Liver (tissue), 9 donors: ENCODE results near the gene IL21. TPM values are rescaled to one million over a fixed set of nuclear protein-coding genes. Genes with fewer than 3 reads are reported as not detected.

Experiments used
- DNase-seq: peaks from one replicate; pipeline ENCODE4 v3.0.0-alpha.2; 2017; ENCODE audit warnings: low spot score
- H3K27ac ChIP-seq, 2 donors: one replicate each; pipeline ENCODE4 v1.7.0; 2013; ENCODE audit warnings: inconsistent platforms in 2 of 2, low read length in 2 of 2, control low read depth in 1 of 2, low read depth in 1 of 2, mild to moderate bottlenecking in 1 of 2
- H3K27me3 ChIP-seq, 4 donors: one replicate each; pipeline versions ENCODE4 v1.6.1 to v1.7.0; 2013; ENCODE audit warnings: low read length in 3 of 4, inconsistent platforms in 1 of 4, mild to moderate bottlenecking in 1 of 4, moderate library complexity in 1 of 4; ENCODE audit not compliant: control insufficient read depth in 4 of 4, insufficient read depth in 4 of 4
- H3K36me3 ChIP-seq, 4 donors: one replicate each; pipeline versions ENCODE4 v1.6.1 to v1.7.0; 2013; ENCODE audit warnings: low read length in 3 of 4, mild to moderate bottlenecking in 3 of 4, low read depth in 1 of 4, moderate library complexity in 1 of 4; ENCODE audit not compliant: control insufficient read depth in 4 of 4, insufficient read depth in 3 of 4
- H3K4me1 ChIP-seq, 4 donors: one replicate each; pipeline versions ENCODE4 v1.6.1 to v1.7.0; 2013; ENCODE audit warnings: low read length in 3 of 4, mild to moderate bottlenecking in 3 of 4, moderate library complexity in 1 of 4; ENCODE audit not compliant: control insufficient read depth in 4 of 4, insufficient read depth in 4 of 4
- H3K4me3 ChIP-seq, 3 donors: one replicate each; pipeline versions ENCODE4 v1.6.1 to v1.7.0; 2013; ENCODE audit warnings: low read length in 3 of 3, control low read depth in 1 of 3, low read depth in 1 of 3, mild to moderate bottlenecking in 1 of 3
- H3K9ac ChIP-seq, 2 donors: one replicate each; pipeline ENCODE4 v1.7.0; 2013; ENCODE audit warnings: low read length in 2 of 2, mild to moderate bottlenecking in 2 of 2, moderate library complexity in 2 of 2, control low read depth in 1 of 2, low read depth in 1 of 2
- H3K9me3 ChIP-seq, 4 donors: one replicate each; pipeline versions ENCODE4 v1.6.1 to v1.7.0; 2013; ENCODE audit warnings: low read length in 3 of 4; ENCODE audit not compliant: control insufficient read depth in 4 of 4
- CTCF ChIP-seq: fragments of 150-350 bp; IDR thresholded peaks from 2 replicates; pipeline ENCODE4 v1.5.1; 2017; ENCODE audit warnings: improper control_type of control experiment, low read depth, low read length; ENCODE audit not compliant: missing input control
- EGR1 ChIP-seq, 2 donors: IDR thresholded peaks; 2 replicates each; pipeline ENCODE4 v1.6.1; 2016 to 2018; ENCODE audit warnings: antibody characterized with exemption in 2 of 2, low read depth in 2 of 2
- FOXA1 ChIP-seq: IDR thresholded peaks from 2 replicates; pipeline ENCODE4 v1.6.1; 2016; ENCODE audit warnings: antibody characterized with exemption
- FOXA2 ChIP-seq: IDR thresholded peaks from 2 replicates; pipeline ENCODE4 v1.6.1; 2016; ENCODE audit warnings: antibody characterized with exemption
- GABPA ChIP-seq, 2 donors: IDR thresholded peaks in 1 of 2; conservative IDR thresholded peaks in 1 of 2; 2 replicates each; pipeline ENCODE4 v1.6.1; 2016; ENCODE audit warnings: antibody characterized with exemption in 2 of 2, mild to moderate bottlenecking in 1 of 2, moderate library complexity in 1 of 2
- HNF4A ChIP-seq, 2 donors: conservative IDR thresholded peaks; 2 replicates each; pipeline ENCODE4 v1.6.1; 2016; ENCODE audit warnings: antibody characterized with exemption in 2 of 2, mild to moderate bottlenecking in 2 of 2
- HNF4G ChIP-seq: IDR thresholded peaks from 2 replicates; pipeline ENCODE4 v1.6.1; 2016; ENCODE audit warnings: antibody characterized with exemption
- JUND ChIP-seq, 2 donors: IDR thresholded peaks; 2 replicates each; pipeline ENCODE4 v1.6.1; 2016; ENCODE audit warnings: antibody characterized with exemption in 2 of 2
- NR2F2 ChIP-seq: IDR thresholded peaks from 2 replicates; pipeline ENCODE4 v1.6.1; 2016; ENCODE audit warnings: antibody characterized with exemption
- RAD21 ChIP-seq, 2 donors: IDR thresholded peaks; 2 replicates each; pipeline ENCODE4 v1.6.1; 2016; ENCODE audit warnings: antibody characterized with exemption in 2 of 2, mild to moderate bottlenecking in 2 of 2
- RXRA ChIP-seq, 2 donors: IDR thresholded peaks; 2 replicates each; pipeline ENCODE4 v1.6.1; 2017 to 2018; ENCODE audit warnings: antibody characterized with exemption in 2 of 2, mild to moderate bottlenecking in 1 of 2
- SP1 ChIP-seq: IDR thresholded peaks from 2 replicates; pipeline ENCODE4 v1.6.1; 2018; ENCODE audit warnings: antibody characterized with exemption, mild to moderate bottlenecking
- TAF1 ChIP-seq: conservative IDR thresholded peaks from 2 replicates; pipeline ENCODE4 v1.6.1; 2016; ENCODE audit warnings: antibody characterized with exemption, mild to moderate bottlenecking
- YY1 ChIP-seq: IDR thresholded peaks from 2 replicates; pipeline ENCODE4 v1.6.1; 2016; ENCODE audit warnings: antibody characterized with exemption, mild to moderate bottlenecking
- ZBTB33 ChIP-seq: IDR thresholded peaks from 2 replicates; pipeline ENCODE4 v1.6.1; 2016; ENCODE audit warnings: antibody characterized with exemption
- WGBS: extraction: QIAGEN DNeasy Blood & Tissue Kit; methylation state at CpG from one replicate; pipeline ENCODE4 v1.1.7; 2013; 5-methylcytosine and 5-hydroxymethylcytosine counted together
- polyA plus RNA-seq, 2 donors: library from polyadenylated mRNA; stranded (reverse) in 1 of 2; unstranded in 1 of 2; fragments of 200-250 nt in 1 of 2; fragments of >200 nt in 1 of 2; fragmentation: Nextera tagmentation in 1 of 2; extraction: Ambion mirVana in 1 of 2; gene quantifications; one replicate each; pipeline versions ENCODE4 v1.2.1 to v1.2.3, GENCODE V29; 2013 to 2015
- total RNA-seq, 2 donors: library from RNA; depleted of rRNA; stranded (reverse); fragments of >200 nt; gene quantifications; one replicate each; pipeline ENCODE4 v1.2.3, GENCODE V29; 2014
- TF ChIP-seq, protein P1 (sequence below): IDR thresholded peaks from 2 replicates; pipeline ENCODE4 v1.6.1; 2016; ENCODE audit warnings: antibody characterized with exemption, mild to moderate bottlenecking
- TF ChIP-seq, protein P2 (sequence below): IDR thresholded peaks from 2 replicates; pipeline ENCODE4 v1.6.1; 2016; ENCODE audit warnings: antibody characterized with exemption
- TF ChIP-seq, protein P3 (sequence below): IDR thresholded peaks from 2 replicates; pipeline ENCODE4 v1.6.1; 2016; ENCODE audit warnings: antibody characterized with exemption
- donor health status: healthy.
- donor health status: healthy.
- donor health status: healthy.
- donor health status: healthy.
- donor health status: healthy.

The IL21 gene
- total and polyA plus RNA-seq, 4 donors: not detected

DNA sequence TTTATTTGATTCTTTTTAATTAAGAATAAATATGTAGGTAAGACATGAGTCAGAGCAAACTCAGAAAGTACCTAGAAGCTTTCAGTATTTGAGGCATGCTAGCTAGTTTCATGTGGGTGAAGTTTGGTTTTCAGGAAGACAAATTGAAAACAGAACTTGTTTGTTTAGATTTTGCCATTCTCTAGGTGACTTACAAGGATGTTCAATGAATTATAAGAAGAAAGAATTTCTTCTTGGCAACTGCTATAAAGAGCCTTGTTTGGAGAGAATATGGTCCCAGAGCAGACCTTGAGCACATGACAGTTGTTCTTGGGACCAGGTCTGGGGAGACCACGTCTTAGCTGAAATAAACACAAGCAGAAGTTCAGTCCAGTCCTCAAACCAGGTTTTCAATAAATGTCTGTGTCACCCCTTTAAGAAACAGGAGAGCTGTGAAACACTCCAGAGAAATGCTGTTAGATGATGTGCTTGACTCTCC is 38.0 kb upstream of the IL21 start:
- WGBS: 69% methylated on average over 1 of the region's 1 CpG
- no peak for DNase-seq
- Histone ChIP-seq H3K27ac (no peak overlapping the region), H3K4me3 (no peak overlapping the region), H3K9ac (no peak overlapping the region), H3K36me3 (no peaks in the 10 kb centered on the region), H3K27me3 (peaks cover 0 to 6% (median 0%) of the 10 kb centered on the region in 4 donors), H3K4me1 (no peaks in the 10 kb centered on the region), H3K9me3 (no peaks in the 10 kb centered on the region)
- TF ChIP-seq, protein P1, sequence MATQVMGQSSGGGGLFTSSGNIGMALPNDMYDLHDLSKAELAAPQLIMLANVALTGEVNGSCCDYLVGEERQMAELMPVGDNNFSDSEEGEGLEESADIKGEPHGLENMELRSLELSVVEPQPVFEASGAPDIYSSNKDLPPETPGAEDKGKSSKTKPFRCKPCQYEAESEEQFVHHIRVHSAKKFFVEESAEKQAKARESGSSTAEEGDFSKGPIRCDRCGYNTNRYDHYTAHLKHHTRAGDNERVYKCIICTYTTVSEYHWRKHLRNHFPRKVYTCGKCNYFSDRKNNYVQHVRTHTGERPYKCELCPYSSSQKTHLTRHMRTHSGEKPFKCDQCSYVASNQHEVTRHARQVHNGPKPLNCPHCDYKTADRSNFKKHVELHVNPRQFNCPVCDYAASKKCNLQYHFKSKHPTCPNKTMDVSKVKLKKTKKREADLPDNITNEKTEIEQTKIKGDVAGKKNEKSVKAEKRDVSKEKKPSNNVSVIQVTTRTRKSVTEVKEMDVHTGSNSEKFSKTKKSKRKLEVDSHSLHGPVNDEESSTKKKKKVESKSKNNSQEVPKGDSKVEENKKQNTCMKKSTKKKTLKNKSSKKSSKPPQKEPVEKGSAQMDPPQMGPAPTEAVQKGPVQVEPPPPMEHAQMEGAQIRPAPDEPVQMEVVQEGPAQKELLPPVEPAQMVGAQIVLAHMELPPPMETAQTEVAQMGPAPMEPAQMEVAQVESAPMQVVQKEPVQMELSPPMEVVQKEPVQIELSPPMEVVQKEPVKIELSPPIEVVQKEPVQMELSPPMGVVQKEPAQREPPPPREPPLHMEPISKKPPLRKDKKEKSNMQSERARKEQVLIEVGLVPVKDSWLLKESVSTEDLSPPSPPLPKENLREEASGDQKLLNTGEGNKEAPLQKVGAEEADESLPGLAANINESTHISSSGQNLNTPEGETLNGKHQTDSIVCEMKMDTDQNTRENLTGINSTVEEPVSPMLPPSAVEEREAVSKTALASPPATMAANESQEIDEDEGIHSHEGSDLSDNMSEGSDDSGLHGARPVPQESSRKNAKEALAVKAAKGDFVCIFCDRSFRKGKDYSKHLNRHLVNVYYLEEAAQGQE: no peak

DNA sequence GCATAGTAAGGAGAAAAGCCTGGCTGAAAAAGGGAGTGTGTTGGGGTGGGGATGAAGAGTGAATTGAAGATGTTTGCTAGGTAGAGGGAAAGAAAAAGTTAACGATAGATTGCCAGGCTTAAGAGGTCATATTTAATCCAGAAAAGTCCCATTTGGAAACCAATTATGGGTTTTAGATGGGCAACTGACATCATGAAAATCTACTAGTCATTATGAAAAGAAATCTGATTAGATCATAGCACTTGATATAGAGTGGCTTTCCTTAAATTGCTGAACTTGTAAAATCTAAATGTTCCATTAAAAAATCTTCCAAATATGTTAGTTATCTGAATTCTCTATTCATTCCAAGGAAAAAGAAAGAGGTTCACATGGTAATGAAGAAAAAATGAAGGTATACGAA is 37.5 kb upstream of the IL21 start:
- TF ChIP-seq, protein P2, sequence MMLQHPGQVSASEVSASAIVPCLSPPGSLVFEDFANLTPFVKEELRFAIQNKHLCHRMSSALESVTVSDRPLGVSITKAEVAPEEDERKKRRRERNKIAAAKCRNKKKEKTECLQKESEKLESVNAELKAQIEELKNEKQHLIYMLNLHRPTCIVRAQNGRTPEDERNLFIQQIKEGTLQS: no peak
- TF ChIP-seq HNF4A (conservative IDR thresholded peaks at IDR 0.05) (no peak), FOXA1 (no peak), EGR1 (IDR thresholded peaks at IDR 0.05; ENCODE audit: low read depth in 2 of 2) (no peak), RXRA (IDR thresholded peaks at IDR 0.05) (no peak), SP1 (no peak), NR2F2 (no peak), TAF1 (no peak), ZBTB33 (no peak), CTCF (no peak), HNF4G (no peak), RAD21 (IDR thresholded peaks at IDR 0.05) (no peak), GABPA (IDR thresholded peaks at IDR 0.05 in 1 of 2, conservative IDR thresholded peaks at IDR 0.05 in 1 of 2) (no peak), YY1 (no peak), JUND (IDR thresholded peaks at IDR 0.05) (no peak), FOXA2 (no peak)
- TF ChIP-seq, protein P3, sequence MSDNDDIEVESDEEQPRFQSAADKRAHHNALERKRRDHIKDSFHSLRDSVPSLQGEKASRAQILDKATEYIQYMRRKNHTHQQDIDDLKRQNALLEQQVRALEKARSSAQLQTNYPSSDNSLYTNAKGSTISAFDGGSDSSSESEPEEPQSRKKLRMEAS: no peak
- TF ChIP-seq, protein P1: no peak
- no peak overlapping the region for H3K27ac ChIP-seq
- 82% methylated on average over 2 of the region's 2 CpGs for WGBS
- DNase-seq: no peak
- H3K4me1 ChIP-seq: no peaks in the 10 kb centered on the region
- H3K4me3 ChIP-seq: no peak overlapping the region
- H3K9me3 ChIP-seq: no peaks in the 10 kb centered on the region
- no peak overlapping the region for H3K9ac ChIP-seq
- H3K27me3 ChIP-seq: peaks cover 0 to 6% (median 0%) of the 10 kb centered on the region in 4 donors
- no peaks in the 10 kb centered on the region for H3K36me3 ChIP-seq
